Osteocyte (in vitro differentiated cells): Measurements from ENCODE around the gene RGS10. TPM values are rescaled to one million over a fixed set of nuclear protein-coding genes. Genes with fewer than 3 reads are reported as not detected.

Experiments
- DNase-seq: peaks from one replicate; pipeline ENCODE4 v3.0.0; 2021; ENCODE audit warnings: mixed read lengths; ENCODE audit not compliant: unreplicated experiment; ENCODE audit errors: extremely low spot score
- H3K27ac Mint-ChIP-seq: one replicate; pipeline ENCODE4 v1.8.0; 2021; ENCODE audit warnings: mild to moderate bottlenecking, mixed read lengths; ENCODE audit not compliant: unreplicated experiment
- H3K27me3 Mint-ChIP-seq: one replicate; pipeline ENCODE4 v1.8.0; 2021; ENCODE audit warnings: mixed read lengths; ENCODE audit not compliant: unreplicated experiment
- H3K36me3 Mint-ChIP-seq: one replicate; pipeline ENCODE4 v1.8.0; 2021; ENCODE audit warnings: mixed read lengths; ENCODE audit not compliant: unreplicated experiment
- H3K4me1 Mint-ChIP-seq: one replicate; pipeline ENCODE4 v1.8.0; 2021; ENCODE audit warnings: mixed read lengths; ENCODE audit not compliant: unreplicated experiment
- H3K4me3 Mint-ChIP-seq: one replicate; pipeline ENCODE4 v1.8.0; 2021; ENCODE audit warnings: mild to moderate bottlenecking, moderate library complexity, mixed read lengths; ENCODE audit not compliant: unreplicated experiment
- H3K9me3 Mint-ChIP-seq: one replicate; pipeline ENCODE4 v1.8.0; 2021; ENCODE audit warnings: mixed read lengths; ENCODE audit not compliant: unreplicated experiment
- CTCF ChIP-seq: fragments of 200-600 bp; sonication (generic); IDR thresholded peaks from 2 replicates; pipeline ENCODE4 v1.5.0; 2021; ENCODE audit warnings: antibody characterized with exemption, mild to moderate bottlenecking, moderate library complexity
- total RNA-seq: library from RNA; stranded (reverse); gene quantifications from 2 replicates; pipeline ENCODE4 v1.2.1, GENCODE V29; 2021

RGS10 gene
- total RNA-seq, 1 donor from 2014 or later, result 23.3 TPM

GRCh38 chr10:119502618-119503155 lies 39.8 kb downstream of the RGS10 start:
- H3K4me1 Mint-ChIP-seq, result no peaks in the 10 kb centered on the region
- no peak overlapping the region for H3K4me3 Mint-ChIP-seq
- no peaks in the 10 kb centered on the region for H3K9me3 Mint-ChIP-seq
- no peaks in the 10 kb centered on the region for H3K27me3 Mint-ChIP-seq
- no peak for TF ChIP-seq CTCF
- DNase-seq, result no peak
- H3K36me3 Mint-ChIP-seq, result peaks cover 2% of the 10 kb centered on the region
- H3K27ac Mint-ChIP-seq, result no peak overlapping the region

DNA sequence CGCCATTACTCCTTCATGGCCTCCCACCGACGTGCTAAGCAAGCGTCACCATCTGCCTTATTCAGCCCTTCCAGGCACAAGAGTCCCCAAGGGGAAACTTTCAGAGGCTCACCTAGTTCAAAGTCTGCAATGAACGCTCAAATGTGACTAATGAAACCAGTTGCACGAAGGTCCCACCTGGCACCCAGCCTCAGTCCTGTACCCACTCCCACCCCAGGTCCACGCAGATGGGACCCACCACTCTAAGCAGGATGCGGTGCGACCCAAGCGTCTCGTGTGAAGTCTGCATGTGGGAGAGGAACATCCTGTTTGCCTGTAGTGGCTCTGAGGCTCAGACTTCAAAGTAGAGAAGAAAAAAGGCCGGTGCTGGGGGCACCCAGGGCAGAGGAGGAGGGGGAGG lies 40.3 kb downstream of the RGS10 start:
- TF ChIP-seq CTCF, result no peak
- no peaks in the 10 kb centered on the region for H3K27me3 Mint-ChIP-seq
- H3K36me3 Mint-ChIP-seq, result peaks cover 2% of the 10 kb centered on the region
- no peaks in the 10 kb centered on the region for H3K4me1 Mint-ChIP-seq
- no peak overlapping the region for H3K4me3 Mint-ChIP-seq
- H3K9me3 Mint-ChIP-seq, result no peaks in the 10 kb centered on the region
- no peak for DNase-seq
- no peak overlapping the region for H3K27ac Mint-ChIP-seq

- no peaks in the 10 kb centered on the region for H3K4me1 Mint-ChIP-seq
- no peaks in the 10 kb centered on the region for H3K9me3 Mint-ChIP-seq
- H3K27ac Mint-ChIP-seq, result no peak overlapping the region
- no peaks in the 10 kb centered on the region for H3K27me3 Mint-ChIP-seq
- TF ChIP-seq CTCF, result no peak
- H3K36me3 Mint-ChIP-seq, result peaks cover 2% of the 10 kb centered on the region
- no peak for DNase-seq
- no peak overlapping the region for H3K4me3 Mint-ChIP-seq
Observed at GRCh38 chr10:119501690-119502089, 40.8 kb downstream of the RGS10 start.

DNA sequence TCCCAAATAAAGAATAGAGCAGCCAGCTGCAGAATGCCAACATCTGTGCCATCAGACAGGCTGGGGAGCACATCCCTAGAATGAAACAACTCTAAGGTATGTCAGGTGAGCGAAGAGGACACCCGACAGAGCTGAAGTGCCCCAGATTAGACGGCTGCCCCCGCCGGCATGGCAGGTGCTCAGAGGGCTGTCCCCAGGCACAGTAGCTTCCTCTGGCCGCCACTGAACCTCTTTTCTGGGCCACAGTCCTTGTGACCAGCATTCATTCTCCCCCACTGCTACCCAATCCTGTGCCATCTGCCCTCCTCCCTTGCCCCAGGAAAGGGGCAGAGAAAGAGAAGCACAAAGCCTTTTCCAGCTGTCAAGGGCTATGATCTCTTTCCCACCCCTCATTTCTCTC lies 41.7 kb downstream of the RGS10 start:
- peaks cover 2% of the 10 kb centered on the region for H3K36me3 Mint-ChIP-seq

More for the DNA sequence above, 41.7 kb downstream of the RGS10 start:
- H3K9me3 Mint-ChIP-seq, result no peaks in the 10 kb centered on the region
- no peaks in the 10 kb centered on the region for H3K27me3 Mint-ChIP-seq
- TF ChIP-seq CTCF, result no peak
- H3K4me1 Mint-ChIP-seq, result no peaks in the 10 kb centered on the region
- no peak for DNase-seq
- H3K27ac Mint-ChIP-seq, result no peak overlapping the region
- no peak overlapping the region for H3K4me3 Mint-ChIP-seq
